ENCODE results near the gene GBGT1.

GRCh38 chr9:133204993-133205336 is 41.3 kb upstream of the GBGT1 start:
- TF ChIP-seq SUZ12 (IDR thresholded peaks at IDR 0.05; ENCODE audit: extremely low read depth, insufficient read depth, insufficient read length): no peak
- no peak for TF ChIP-seq ZNF274 (IDR thresholded peaks at IDR 0.05; ENCODE audit: low read depth, low read length)
- no peak for TF ChIP-seq YY1 (IDR thresholded peaks at IDR 0.05; ENCODE audit: insufficient read depth, insufficient read length)
